Brain microvascular endothelial cell (primary cell): ENCODE measurements around the gene ZSCAN30.
A peak's percentile ranks its signal among the peaks of the same experiment; 100 is the strongest.

Experiments used
- DNase-seq: peaks from one replicate; pipeline ENCODE4 v3.0.0-alpha.2; 2020
- H3K27ac ChIP-seq: fragments of 250-450 bp; sonication (Bioruptor Pico); 2 replicates; pipeline ENCODE4 v1.5.1; 2020; ENCODE audit warnings: mild to moderate bottlenecking, moderate library complexity
- H3K27me3 ChIP-seq: fragments of 250-450 bp; sonication (Bioruptor Pico); replicated peaks from 2 replicates; pipeline ENCODE4 v1.5.1; 2020; ENCODE audit warnings: mild to moderate bottlenecking
- H3K36me3 ChIP-seq: fragments of 250-450 bp; sonication (Bioruptor Pico); replicated peaks from 2 replicates; pipeline ENCODE4 v1.5.1; 2020; ENCODE audit warnings: mild to moderate bottlenecking
- H3K4me3 ChIP-seq: 2 replicates; pipeline ENCODE4 v1.5.1; 2011; ENCODE audit warnings: low read depth, mild to moderate bottlenecking, control low read depth, low read length, moderate library complexity
- in situ Hi-C: cut with HindIII; loops from 2 replicates; pipeline ENCODE4 v1.10.0; 2017; ENCODE audit warnings: low sequenced_read_pairs, low pct_ligation_motif_present
- TF ChIP-seq, protein P1 (sequence below): IDR thresholded peaks from 2 replicates; pipeline ENCODE4 v1.5.1; 2011; ENCODE audit warnings: low read depth, mild to moderate bottlenecking, moderate library complexity, low read length, control low read depth, inconsistent platforms; ENCODE audit errors: missing control alignments

The ZSCAN30 gene

DNA sequence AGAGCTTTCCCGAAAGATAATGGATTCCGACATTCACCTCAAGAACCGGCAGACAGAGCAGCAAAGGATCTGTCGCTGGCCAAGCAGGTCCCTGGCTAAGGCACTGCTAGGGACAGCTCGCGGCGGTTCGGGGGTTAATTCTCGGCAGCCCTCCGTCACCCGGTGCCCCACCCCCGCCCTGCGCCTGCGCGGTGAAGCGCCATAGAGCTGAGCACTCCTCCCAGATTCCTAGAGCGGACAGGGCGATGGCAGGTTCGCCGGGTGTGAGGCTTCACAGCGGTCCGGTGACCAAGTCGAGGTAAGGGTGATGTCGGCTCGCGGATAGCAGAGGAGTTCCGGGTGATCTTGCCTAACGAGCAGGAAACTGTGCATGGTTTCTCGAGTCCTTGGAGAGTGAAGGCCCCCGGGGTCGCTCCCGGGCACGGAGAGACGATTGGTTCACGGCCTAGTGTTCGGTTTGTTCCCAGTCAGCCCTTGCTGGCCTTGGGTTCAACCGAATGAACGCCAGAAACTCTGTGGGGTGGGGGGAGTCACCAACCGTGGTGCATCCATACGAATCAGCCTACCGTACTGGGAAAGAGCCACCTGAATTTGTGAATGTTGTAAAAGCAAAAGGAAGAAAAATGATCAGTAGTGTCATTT, at the start of gene ZSCAN30:
TSS of gene ZSCAN30 (minus strand) at position 136 of the 642 bp plus-strand sequence. CDS start 25,877 bp downstream, outside the sequence.
- Histone ChIP-seq H3K27ac (peak within 1 kb of the TSS; percentile 63), H3K27me3 (no peaks in the 10 kb centered on the region), H3K36me3 (peaks cover 4% of the 10 kb centered on the region), H3K4me3 (peak within 1 kb of the TSS; percentile 90)
- peak; percentile 93 for DNase-seq
- in situ Hi-C loops = no loop called here
- TF ChIP-seq, protein P1, sequence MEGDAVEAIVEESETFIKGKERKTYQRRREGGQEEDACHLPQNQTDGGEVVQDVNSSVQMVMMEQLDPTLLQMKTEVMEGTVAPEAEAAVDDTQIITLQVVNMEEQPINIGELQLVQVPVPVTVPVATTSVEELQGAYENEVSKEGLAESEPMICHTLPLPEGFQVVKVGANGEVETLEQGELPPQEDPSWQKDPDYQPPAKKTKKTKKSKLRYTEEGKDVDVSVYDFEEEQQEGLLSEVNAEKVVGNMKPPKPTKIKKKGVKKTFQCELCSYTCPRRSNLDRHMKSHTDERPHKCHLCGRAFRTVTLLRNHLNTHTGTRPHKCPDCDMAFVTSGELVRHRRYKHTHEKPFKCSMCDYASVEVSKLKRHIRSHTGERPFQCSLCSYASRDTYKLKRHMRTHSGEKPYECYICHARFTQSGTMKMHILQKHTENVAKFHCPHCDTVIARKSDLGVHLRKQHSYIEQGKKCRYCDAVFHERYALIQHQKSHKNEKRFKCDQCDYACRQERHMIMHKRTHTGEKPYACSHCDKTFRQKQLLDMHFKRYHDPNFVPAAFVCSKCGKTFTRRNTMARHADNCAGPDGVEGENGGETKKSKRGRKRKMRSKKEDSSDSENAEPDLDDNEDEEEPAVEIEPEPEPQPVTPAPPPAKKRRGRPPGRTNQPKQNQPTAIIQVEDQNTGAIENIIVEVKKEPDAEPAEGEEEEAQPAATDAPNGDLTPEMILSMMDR = no peak

DNA sequence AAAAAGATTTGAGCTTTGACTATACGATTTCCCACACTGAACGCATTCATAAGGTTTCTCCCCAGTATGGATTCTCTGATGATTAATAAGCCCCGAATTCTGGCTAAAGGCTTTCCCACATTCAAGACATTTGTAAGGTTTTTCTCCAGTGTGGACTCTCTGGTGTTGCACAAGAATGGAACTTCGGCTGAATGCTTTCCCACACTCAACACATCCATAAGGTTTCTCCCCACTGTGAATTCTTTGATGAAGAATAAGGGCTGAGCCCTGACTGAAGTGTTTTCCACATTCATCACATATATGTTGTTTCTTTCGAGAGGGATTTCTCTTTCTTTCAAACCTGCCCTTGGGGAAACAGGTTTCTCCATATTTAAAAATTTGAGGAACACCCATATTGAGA, 47.3 kb upstream of the ZSCAN30 start:
- no peak for DNase-seq
- no peak overlapping the region for H3K4me3 ChIP-seq
- in situ Hi-C loops = no loop called here
- H3K27me3 ChIP-seq = no peaks in the 10 kb centered on the region
- H3K36me3 ChIP-seq = peaks cover 66% of the 10 kb centered on the region
- H3K27ac ChIP-seq = no peak overlapping the region
- TF ChIP-seq, protein P1 = no peak

DNA sequence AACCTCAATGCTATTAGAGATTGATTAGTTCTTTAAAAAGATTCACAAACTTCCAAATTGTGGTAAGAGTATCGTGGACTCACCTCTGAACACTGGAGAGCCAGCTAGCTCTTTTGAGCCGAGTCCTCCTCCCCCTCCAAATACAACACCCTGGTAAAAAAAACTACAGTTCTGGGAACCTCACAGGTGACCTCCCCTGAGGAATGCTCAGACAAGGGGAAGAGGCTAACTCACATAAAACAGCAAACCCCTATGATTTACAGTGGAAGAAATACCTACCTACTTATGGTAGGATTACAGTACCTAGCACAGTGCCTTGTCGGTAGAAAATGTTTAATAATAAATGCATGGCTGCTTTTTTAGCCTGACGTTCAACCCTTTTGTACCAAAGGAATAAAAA, 45.8 kb upstream of the ZSCAN30 start:
- H3K36me3 ChIP-seq = peaks cover 70% of the 10 kb centered on the region
- no peaks in the 10 kb centered on the region for H3K27me3 ChIP-seq
- H3K27ac ChIP-seq = no peak overlapping the region
- DNase-seq = no peak
- TF ChIP-seq, protein P1 = no peak
- H3K4me3 ChIP-seq = no peak overlapping the region
- in situ Hi-C loops = no loop called here

DNA sequence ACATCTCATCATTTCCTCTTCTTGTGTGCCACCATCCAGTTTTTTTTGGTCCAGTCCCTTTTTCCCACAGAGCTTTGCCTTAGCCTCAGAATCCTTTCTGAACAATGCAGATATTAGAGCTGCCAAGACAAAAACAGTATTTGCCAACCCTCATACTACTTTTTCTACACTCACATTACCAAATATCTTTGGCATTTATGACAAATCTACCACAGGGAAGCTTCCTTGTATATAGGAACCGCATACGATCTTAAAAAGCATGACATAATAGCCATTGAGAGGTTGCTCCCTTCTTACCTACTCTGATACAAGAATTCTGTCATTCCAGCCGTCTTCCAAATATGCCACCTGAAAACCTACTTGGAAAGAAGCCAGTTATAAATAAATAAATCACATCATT, 44.8 kb upstream of the ZSCAN30 start:
- no peak overlapping the region for H3K4me3 ChIP-seq
- in situ Hi-C loops = no loop called here
- peaks cover 64% of the 10 kb centered on the region for H3K36me3 ChIP-seq
- H3K27me3 ChIP-seq = no peaks in the 10 kb centered on the region
- peak; percentile 2 for DNase-seq
- H3K27ac ChIP-seq = no peak overlapping the region
- TF ChIP-seq, protein P1 = no peak

DNA sequence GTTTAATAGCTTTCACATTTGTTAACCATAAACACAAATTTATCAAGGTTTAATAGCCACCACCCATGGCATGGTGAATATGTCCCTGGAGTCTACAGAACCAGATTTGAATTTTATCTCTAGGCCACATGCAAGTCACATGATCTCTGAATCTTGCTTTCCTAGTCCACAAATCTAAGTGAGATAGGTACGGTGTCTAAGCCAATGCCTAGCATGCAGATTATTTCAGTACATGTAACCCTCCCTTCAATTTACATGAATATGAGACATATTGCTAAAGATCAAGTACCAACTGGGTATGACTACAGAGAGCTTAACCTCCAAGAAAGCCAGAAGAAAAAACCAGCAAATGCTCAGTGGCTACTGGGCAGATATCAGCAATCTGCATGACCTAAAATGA, 44.2 kb upstream of the ZSCAN30 start:
- no peak overlapping the region for H3K4me3 ChIP-seq
- no peaks in the 10 kb centered on the region for H3K27me3 ChIP-seq
- H3K27ac ChIP-seq = no peak overlapping the region
- in situ Hi-C loops = no loop called here
- DNase-seq = no peak
- TF ChIP-seq, protein P1 = no peak
- peaks cover 58% of the 10 kb centered on the region for H3K36me3 ChIP-seq
